HepG2 (cell line): ENCODE data around the gene RNASE8. TPM values are rescaled to one million over a fixed set of nuclear protein-coding genes. Genes with fewer than 3 reads are reported as not detected.

ENCODE experiments used
- AGO1 ChIP-seq: fragments of 200-400 bp; formaldehyde crosslinking; IDR thresholded peaks from 2 replicates; pipeline ENCODE4 v1.6.1; 2017; ENCODE audit warnings: mild to moderate bottlenecking, low read depth, low read length, moderate library complexity; ENCODE audit not compliant: poor library complexity, severe bottlenecking
- ARHGAP35 ChIP-seq: sonication (generic); formaldehyde crosslinking; IDR thresholded peaks from 2 replicates; pipeline ENCODE4 v1.9.0; 2022; ENCODE audit warnings: mild to moderate bottlenecking, inconsistent platforms, moderate library complexity, missing genetic modification reagents, borderline replicate concordance
- ATF1 ChIP-seq: IDR thresholded peaks from 2 replicates; pipeline ENCODE4 v1.6.1; 2016; ENCODE audit warnings: mild to moderate bottlenecking, control low read depth
- FOSL2 ChIP-seq: sonication (generic); formaldehyde crosslinking; IDR thresholded peaks from 2 replicates; pipeline ENCODE4 v1.4.0; 2020; ENCODE audit warnings: missing genetic modification reagents
- HINFP ChIP-seq: sonication (generic); formaldehyde crosslinking; IDR thresholded peaks from 2 replicates; pipeline ENCODE4 v1.4.0; 2020; ENCODE audit warnings: low read depth, mild to moderate bottlenecking, missing genetic modification reagents
- JARID2 ChIP-seq: sonication (generic); formaldehyde crosslinking; IDR thresholded peaks from 2 replicates; pipeline ENCODE4 v1.8.1; 2023; ENCODE audit warnings: missing genetic modification reagents, inconsistent platforms; ENCODE audit not compliant: insufficient replicate concordance
- KLF11 ChIP-seq: IDR thresholded peaks from 2 replicates; pipeline ENCODE4 v1.6.1; 2016; ENCODE audit warnings: missing compliant biosample characterization
- MIER2 ChIP-seq: IDR thresholded peaks from 2 replicates; pipeline ENCODE4 v1.6.1; 2016; ENCODE audit warnings: missing biosample characterization, missing genetic modification reagents
- MYC ChIP-seq: sonication (generic); formaldehyde crosslinking; IDR thresholded peaks from 2 replicates; pipeline ENCODE4 v1.9.0; 2021; ENCODE audit warnings: missing genetic modification reagents, borderline replicate concordance
- NCOA2 ChIP-seq: sonication (generic); formaldehyde crosslinking; IDR thresholded peaks from 2 replicates; pipeline ENCODE4 v1.8.0; 2022; ENCODE audit warnings: inconsistent platforms
- PCBP2 ChIP-seq: fragments of 200-400 bp; formaldehyde crosslinking; optimal IDR thresholded peaks from 2 replicates; pipeline ENCODE3; 2018; ENCODE audit warnings: low read length, low read depth; ENCODE audit not compliant: poor library complexity, severe bottlenecking
- TBX3 ChIP-seq: fragments of 450-650 bp; IDR thresholded peaks from 2 replicates; pipeline ENCODE4 v1.6.1; 2017; ENCODE audit warnings: antibody characterized with exemption, mild to moderate bottlenecking, inconsistent platforms, borderline replicate concordance
- ZBTB7A ChIP-seq: sonication (generic); formaldehyde crosslinking; IDR thresholded peaks from 2 replicates; pipeline ENCODE4 v1.8.0; 2022; ENCODE audit warnings: mild to moderate bottlenecking, missing genetic modification reagents
- ZBTB7B ChIP-seq: sonication (generic); formaldehyde crosslinking; IDR thresholded peaks from 2 replicates; pipeline ENCODE4 v1.4.0; 2020; ENCODE audit warnings: missing genetic modification reagents
- ZFP91 ChIP-seq: sonication (generic); formaldehyde crosslinking; IDR thresholded peaks from 2 replicates; pipeline ENCODE4 v1.9.0; 2022; ENCODE audit warnings: missing genetic modification reagents, mild to moderate bottlenecking, borderline replicate concordance
- ZNF280D ChIP-seq: sonication (generic); formaldehyde crosslinking; IDR thresholded peaks from 2 replicates; pipeline ENCODE4 v1.5.1; 2020; ENCODE audit warnings: mild to moderate bottlenecking, missing genetic modification reagents
- ZNF597 ChIP-seq: sonication (generic); formaldehyde crosslinking; IDR thresholded peaks from 2 replicates; pipeline ENCODE4 v1.5.0; 2020; ENCODE audit warnings: missing genetic modification reagents
- ZNF781 ChIP-seq: sonication (generic); formaldehyde crosslinking; IDR thresholded peaks from 2 replicates; pipeline ENCODE4 v1.5.1; 2020; ENCODE audit warnings: borderline replicate concordance, mild to moderate bottlenecking, missing genetic modification reagents; ENCODE audit errors: not compliant biosample characterization
- ZNF850 ChIP-seq: sonication (generic); formaldehyde crosslinking; conservative IDR thresholded peaks from 2 replicates; pipeline ENCODE4 v1.9.0; 2021; ENCODE audit warnings: mild to moderate bottlenecking, missing genetic modification reagents
- polyA plus RNA-seq, 8 experiments: library from polyadenylated mRNA; depleted of rRNA in 3 of 8; stranded (reverse) in 7 of 8; unstranded in 1 of 8; fragments of >200 nt; fragmentation: Illumina TruSeq in 4 of 8; extraction: Trizol in 4 of 8; gene quantifications; 2 replicates each; pipeline versions ENCODE4 v1.2.1 to v1.2.3, GENCODE V29; 2011 to 2016; ENCODE audit warnings: low read depth in 4 of 8, missing spikeins in 1 of 8, mixed read lengths in 1 of 8; ENCODE audit not compliant: insufficient read depth in 1 of 8
- total RNA-seq, 5 experiments: library from RNA; depleted of rRNA; stranded (reverse); fragments of >200 nt; fragmentation: Illumina TruSeq; extraction: Trizol; gene quantifications; 2 replicates each; pipeline ENCODE4 v1.2.3, GENCODE V29; 2016; ENCODE audit warnings: low read depth in 1 of 5

RNASE8 gene
- total and polyA plus RNA-seq, 2 of the 13 experiments (the other 11 are each of a cell fraction or from before 2014, with no cell fraction given): not detected

GRCh38 chr14:21068521-21069387 is 11.1 kb downstream of the RNASE8 start (continued):
- TF ChIP-seq HINFP (CRISPR knock-in tag) (no peak), AGO1 (no peak), ZNF280D (no peak; the same call in 1 of the 2 replicates), ZBTB7B (CRISPR knock-in tag) (peak; percentile 79), JARID2 (CRISPR knock-in tag) (peak; percentile 45), NCOA2 (CRISPR knock-in tag) (peak; percentile 44; the same call in 1 of the 2 replicates), ZNF781 (CRISPR knock-in tag) (peak; percentile 50), TBX3 (no peak; the same call in 1 of the 2 replicates), FOSL2 (CRISPR knock-in tag) (0 out of 2 replicates have a peak, but pooled peaks have one; percentile 5), MYC (CRISPR knock-in tag) (peak; percentile 21; the same call in 1 of the 2 replicates), ATF1 (CRISPR knock-in tag) (no peak), ARHGAP35 (CRISPR knock-in tag) (peak; percentile 29; the same call in 1 of the 2 replicates), ZNF597 (CRISPR knock-in tag) (no peak), ZBTB7A (CRISPR knock-in tag) (peak; percentile 32; the same call in 1 of the 2 replicates), ZNF850 (CRISPR knock-in tag) (peak; percentile 53; the same call in 1 of the 2 replicates), ZFP91 (CRISPR knock-in tag) (peak; percentile 46; the same call in 1 of the 2 replicates), KLF11 (CRISPR knock-in tag) (peak; percentile 59; the same call in 1 of the 2 replicates), PCBP2 (no peak), MIER2 (0 out of 2 replicates have a peak, but pooled peaks have one; percentile 29)
